Keratinocyte (primary cell): ENCODE results near the gene EIF4ENIF1. TPM values are rescaled to one million over a fixed set of nuclear protein-coding genes. Genes with fewer than 3 reads are reported as not detected.

Experiments
- DNase-seq: peaks from one replicate; pipeline ENCODE4 v3.0.0-alpha.2; 2011; ENCODE audit warnings: low read depth, missing footprints, low spot score
- FAIRE-seq: peaks from 2 replicates; lab custom pipeline; 2011; peaks lifted over from hg19 to GRCh38; lab: Jason Lieb, UNC
- H2AFZ ChIP-seq: 2 replicates; pipeline ENCODE4 v1.6.0; 2012; ENCODE audit warnings: low read length, control low read depth, inconsistent platforms; ENCODE audit not compliant: control insufficient read depth
- H3K27ac ChIP-seq: 2 replicates; pipeline ENCODE4 v1.5.1; 2011; ENCODE audit warnings: low read length; ENCODE audit not compliant: control insufficient read depth, insufficient read depth
- H3K27me3 ChIP-seq: 3 replicates; pipeline ENCODE4 v1.6.0; 2011; ENCODE audit warnings: low read length; ENCODE audit not compliant: control insufficient read depth, insufficient read depth; ENCODE audit errors: extremely low read depth
- H3K36me3 ChIP-seq, 2 experiments: 2 replicates in 1 of 2; 3 replicates in 1 of 2; pipeline ENCODE4 v1.5.1; 2011; ENCODE audit warnings: low read length in 2 of 2, mild to moderate bottlenecking in 1 of 2; ENCODE audit not compliant: control insufficient read depth in 2 of 2, insufficient read depth in 2 of 2; ENCODE audit errors: extremely low read depth in 1 of 2
- H3K4me1 ChIP-seq: 3 replicates; pipeline ENCODE4 v1.5.1; 2011; ENCODE audit warnings: low read length; ENCODE audit not compliant: control insufficient read depth, insufficient read depth; ENCODE audit errors: extremely low read depth
- H3K4me2 ChIP-seq: 3 replicates; pipeline ENCODE4 v1.6.0; 2011; ENCODE audit warnings: low read depth, low read length; ENCODE audit not compliant: control insufficient read depth, insufficient read depth; ENCODE audit errors: extremely low read depth
- H3K4me3 ChIP-seq, 3 experiments: fragments of 200-600 bp in 1 of 3; sonication (generic) in 1 of 3; 2 replicates in 2 of 3; 3 replicates in 1 of 3; pipeline ENCODE4 v1.5.1; 2011 to 2016; ENCODE audit warnings: low read length in 3 of 3, mild to moderate bottlenecking in 3 of 3, control low read depth in 2 of 3, inconsistent platforms in 1 of 3, low read depth in 1 of 3, mixed read lengths in 1 of 3, mixed run types in 1 of 3, moderate library complexity in 1 of 3; ENCODE audit not compliant: control insufficient read depth in 2 of 3, insufficient read depth in 2 of 3; ENCODE audit errors: extremely low read depth in 1 of 3
- H3K79me2 ChIP-seq: 2 replicates; pipeline ENCODE4 v1.6.0; 2012; ENCODE audit warnings: low read length; ENCODE audit not compliant: control insufficient read depth, insufficient read depth
- H3K9ac ChIP-seq: 3 replicates; pipeline ENCODE4 v1.6.0; 2011; ENCODE audit warnings: low read length; ENCODE audit not compliant: control insufficient read depth, insufficient read depth; ENCODE audit errors: extremely low read depth
- H3K9me1 ChIP-seq: 3 replicates; pipeline ENCODE4 v1.6.0; 2011; ENCODE audit warnings: low read length; ENCODE audit not compliant: control insufficient read depth, insufficient read depth; ENCODE audit errors: extremely low read depth
- H3K9me3 ChIP-seq: 2 replicates; pipeline ENCODE4 v1.5.1; 2012; ENCODE audit warnings: low read depth, low read length; ENCODE audit not compliant: control insufficient read depth
- H4K20me1 ChIP-seq: 3 replicates; pipeline ENCODE4 v1.6.0; 2011; ENCODE audit warnings: low read length; ENCODE audit not compliant: control insufficient read depth, insufficient read depth; ENCODE audit errors: extremely low read depth
- EZH2 ChIP-seq: IDR thresholded peaks from one replicate; pipeline ENCODE4 v1.6.1; 2012; ENCODE audit warnings: inconsistent platforms, mild to moderate bottlenecking, low read length, moderate library complexity
- dilution Hi-C: fragments of 300-500 bp; cut with MboI; formaldehyde crosslinking; loops from one replicate; pipeline ENCODE4 v1.7.0; 2020; ENCODE audit warnings: low sequenced_read_pairs; ENCODE audit not compliant: extremely low pct_ligation_motif_present
- polyA plus RNA-seq, 5 experiments: library from polyadenylated mRNA; depleted of rRNA in 3 of 5; stranded (reverse) in 3 of 5; stranded (forward) in 1 of 5; unstranded in 1 of 5; fragments of >200 nt; gene quantifications; 1 replicate in 1 of 5; 2 replicates in 3 of 5; 3 replicates in 1 of 5; pipeline versions ENCODE4 v1.2.1 to v1.2.3, GENCODE V29; 2011 to 2012; ENCODE audit warnings: missing spikeins in 2 of 5, low read depth in 1 of 5, low replicate concordance in 1 of 5
- TF ChIP-seq, protein P1 (sequence below), 3 experiments: IDR thresholded peaks in 1 of 3; conservative IDR thresholded peaks in 1 of 3; optimal IDR thresholded peaks in 1 of 3; 2 replicates in 2 of 3; 3 replicates in 1 of 3; pipeline versions ENCODE3 to v1.5.1; 2011; ENCODE audit warnings: low read length in 3 of 3, mild to moderate bottlenecking in 3 of 3, moderate library complexity in 2 of 3, control low read depth in 1 of 3, inconsistent platforms in 1 of 3; ENCODE audit not compliant: insufficient read depth in 2 of 3; ENCODE audit errors: extremely low read depth in 1 of 3

EIF4ENIF1 gene
- polyA plus RNA-seq, 1 donor (not counting 4 experiments of a cell fraction or from before 2014, with no cell fraction given) = 14.4 TPM

DNA sequence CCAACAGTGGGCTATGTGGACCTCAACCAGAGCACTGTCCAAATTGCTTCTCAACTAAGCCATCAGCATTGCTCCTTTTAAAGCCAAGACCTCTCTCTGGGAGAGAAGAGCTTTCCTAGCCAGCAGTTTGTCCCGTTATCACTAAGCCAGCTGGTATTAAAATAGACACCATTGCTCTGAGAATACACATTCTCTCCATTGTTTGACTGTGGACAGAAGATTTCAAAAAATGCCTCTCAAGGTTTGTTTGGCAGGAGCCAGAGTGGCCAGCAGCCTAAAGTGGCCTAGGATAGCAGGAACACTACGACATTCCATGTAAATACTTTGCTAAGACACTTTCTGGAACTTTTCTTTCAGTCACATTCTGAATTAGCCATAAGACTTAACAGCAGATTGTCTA, 41.3 kb downstream of the EIF4ENIF1 start:
- TF ChIP-seq, protein P1, sequence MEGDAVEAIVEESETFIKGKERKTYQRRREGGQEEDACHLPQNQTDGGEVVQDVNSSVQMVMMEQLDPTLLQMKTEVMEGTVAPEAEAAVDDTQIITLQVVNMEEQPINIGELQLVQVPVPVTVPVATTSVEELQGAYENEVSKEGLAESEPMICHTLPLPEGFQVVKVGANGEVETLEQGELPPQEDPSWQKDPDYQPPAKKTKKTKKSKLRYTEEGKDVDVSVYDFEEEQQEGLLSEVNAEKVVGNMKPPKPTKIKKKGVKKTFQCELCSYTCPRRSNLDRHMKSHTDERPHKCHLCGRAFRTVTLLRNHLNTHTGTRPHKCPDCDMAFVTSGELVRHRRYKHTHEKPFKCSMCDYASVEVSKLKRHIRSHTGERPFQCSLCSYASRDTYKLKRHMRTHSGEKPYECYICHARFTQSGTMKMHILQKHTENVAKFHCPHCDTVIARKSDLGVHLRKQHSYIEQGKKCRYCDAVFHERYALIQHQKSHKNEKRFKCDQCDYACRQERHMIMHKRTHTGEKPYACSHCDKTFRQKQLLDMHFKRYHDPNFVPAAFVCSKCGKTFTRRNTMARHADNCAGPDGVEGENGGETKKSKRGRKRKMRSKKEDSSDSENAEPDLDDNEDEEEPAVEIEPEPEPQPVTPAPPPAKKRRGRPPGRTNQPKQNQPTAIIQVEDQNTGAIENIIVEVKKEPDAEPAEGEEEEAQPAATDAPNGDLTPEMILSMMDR (optimal IDR thresholded peaks at IDR 0.05 in 1 of 3, IDR thresholded peaks at IDR 0.05 in 1 of 3, conservative IDR thresholded peaks at IDR 0.05 in 1 of 3; ENCODE audit: extremely low read depth in 1 of 3, insufficient read depth in 2 of 3, low read length in 3 of 3) = no peak
- DNase-seq = no peak
- H2AFZ ChIP-seq = no peak overlapping the region
- H3K4me3 ChIP-seq = no peak overlapping the region
- H3K27me3 ChIP-seq = no peaks in the 10 kb centered on the region
- H3K4me2 ChIP-seq = no peak overlapping the region
- no peaks in the 10 kb centered on the region for H3K4me1 ChIP-seq
- no peaks in the 10 kb centered on the region for H4K20me1 ChIP-seq
- H3K9ac ChIP-seq = no peak overlapping the region
- no peaks in the 10 kb centered on the region for H3K9me1 ChIP-seq
- FAIRE-seq = no peak
- H3K79me2 ChIP-seq = no peaks in the 10 kb centered on the region
- H3K9me3 ChIP-seq = no peaks in the 10 kb centered on the region
- no peak overlapping the region for H3K27ac ChIP-seq
- dilution Hi-C loops = no loop called here
- H3K36me3 ChIP-seq = peaks cover 14 to 31% of the 10 kb centered on the region in 2 experiments

DNA sequence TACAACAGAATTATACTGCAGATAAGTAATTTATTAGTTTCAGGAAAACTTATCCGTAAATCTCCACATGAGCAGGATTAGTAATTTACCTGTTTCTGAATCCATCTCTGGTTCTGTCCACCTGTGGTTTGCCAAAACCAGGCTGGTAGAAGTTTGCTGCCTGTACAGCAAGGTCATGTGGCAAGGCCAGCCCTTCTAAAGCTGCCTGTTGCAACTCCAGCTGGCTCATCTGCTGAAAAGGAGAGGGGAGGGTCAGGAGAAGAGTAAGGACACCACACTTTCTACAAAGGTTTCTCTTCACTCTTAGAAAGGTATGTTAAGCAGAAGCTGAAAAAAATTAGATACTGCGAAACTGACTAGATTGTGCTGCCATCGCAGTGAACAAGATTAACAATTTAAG, 42.3 kb downstream of the EIF4ENIF1 start:
- H3K9ac ChIP-seq = no peak overlapping the region
- no peaks in the 10 kb centered on the region for H4K20me1 ChIP-seq
- H3K79me2 ChIP-seq = no peaks in the 10 kb centered on the region
- H2AFZ ChIP-seq = no peak overlapping the region
- no peak for TF ChIP-seq EZH2
- TF ChIP-seq, protein P1 (optimal IDR thresholded peaks at IDR 0.05 in 1 of 3, IDR thresholded peaks at IDR 0.05 in 1 of 3, conservative IDR thresholded peaks at IDR 0.05 in 1 of 3; ENCODE audit: extremely low read depth in 1 of 3, insufficient read depth in 2 of 3, low read length in 3 of 3) = no peak
- H3K4me3 ChIP-seq = no peak overlapping the region
- H3K4me1 ChIP-seq = no peaks in the 10 kb centered on the region
- H3K4me2 ChIP-seq = no peak overlapping the region
- no peak for FAIRE-seq
- H3K9me3 ChIP-seq = no peaks in the 10 kb centered on the region
- dilution Hi-C loops = no loop called here
- H3K27me3 ChIP-seq = no peaks in the 10 kb centered on the region
- no peaks in the 10 kb centered on the region for H3K9me1 ChIP-seq
- H3K27ac ChIP-seq = no peak overlapping the region
- no peak for DNase-seq
- peaks cover 14 to 29% of the 10 kb centered on the region in 2 experiments for H3K36me3 ChIP-seq
